ENCODE results near the gene CENPQ.
"Not testable (repeated sequence)": the region's sequence is repeated elsewhere in the genome, so short reads cannot be mapped to it uniquely, and the experiment has no call there.

The CENPQ gene, protein sequence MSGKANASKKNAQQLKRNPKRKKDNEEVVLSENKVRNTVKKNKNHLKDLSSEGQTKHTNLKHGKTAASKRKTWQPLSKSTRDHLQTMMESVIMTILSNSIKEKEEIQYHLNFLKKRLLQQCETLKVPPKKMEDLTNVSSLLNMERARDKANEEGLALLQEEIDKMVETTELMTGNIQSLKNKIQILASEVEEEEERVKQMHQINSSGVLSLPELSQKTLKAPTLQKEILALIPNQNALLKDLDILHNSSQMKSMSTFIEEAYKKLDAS

DNA sequence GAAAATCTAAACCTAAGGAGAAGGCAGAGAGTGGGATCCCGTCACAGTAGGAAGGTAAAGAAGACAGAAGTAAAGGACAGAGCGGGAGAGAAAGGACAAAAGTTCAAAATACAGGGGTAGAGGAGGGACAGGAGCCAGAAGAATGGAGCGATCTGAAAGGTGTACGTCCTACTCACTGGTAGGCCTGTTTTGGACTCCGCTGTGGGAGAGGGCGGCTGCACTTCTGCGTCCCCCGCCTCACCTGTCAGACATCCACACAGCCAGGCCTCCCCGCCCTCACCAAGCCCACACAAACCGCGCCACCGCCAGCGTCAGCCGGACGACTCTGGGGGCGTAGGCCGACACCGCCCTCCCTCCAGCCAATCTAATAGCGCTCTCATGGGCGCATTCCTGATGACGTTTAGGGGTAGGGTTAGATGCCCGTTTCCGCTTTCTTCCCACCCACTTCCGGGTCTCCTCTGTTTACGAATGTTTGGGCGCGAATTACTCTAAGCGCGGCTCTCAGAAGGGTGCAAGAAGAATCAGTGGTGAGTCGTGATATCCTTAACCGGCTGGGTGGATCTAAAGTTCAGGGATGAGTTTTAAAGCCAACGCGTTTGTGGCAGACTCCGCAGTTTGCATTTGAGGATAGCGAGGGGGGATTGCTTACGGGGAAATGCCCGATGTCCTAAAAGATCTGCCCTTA, at the start of gene CENPQ, which contains the start of gene MMUT:
Gene CENPQ (plus strand): TSS at position 444 of the 685 bp plus-strand sequence. CDS start 6,807 bp downstream, outside the sequence.
Gene MMUT (minus strand): TSS at position 327 of the 685 bp plus-strand sequence. CDS start 3,787 bp downstream, outside the sequence.
- DNase-seq, result peak; percentile 87 to 91

- DNase-seq, result no peak
Measured at GRCh38 chr6:49415358-49415757, 47.8 kb upstream of the CENPQ start.

DNA sequence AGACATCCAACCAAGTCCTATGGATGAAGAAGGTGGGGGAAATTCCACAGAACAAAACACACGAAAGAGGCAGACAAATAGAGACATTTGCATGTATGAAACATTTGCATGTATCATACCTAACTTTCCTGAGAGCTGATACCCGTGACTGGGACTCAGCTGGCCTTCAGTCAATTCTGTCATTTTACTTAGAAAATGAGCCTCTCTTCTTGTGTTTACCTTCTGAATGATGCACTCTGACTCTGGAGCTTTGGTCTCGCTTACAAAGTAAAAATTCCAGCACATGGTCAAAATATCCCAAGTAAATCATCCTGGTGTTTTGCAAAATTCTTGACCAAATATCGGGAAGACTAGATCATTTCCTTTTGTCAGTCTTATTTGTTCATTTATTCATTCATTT, 47.0 kb upstream of the CENPQ start:
- no peak for DNase-seq

DNA sequence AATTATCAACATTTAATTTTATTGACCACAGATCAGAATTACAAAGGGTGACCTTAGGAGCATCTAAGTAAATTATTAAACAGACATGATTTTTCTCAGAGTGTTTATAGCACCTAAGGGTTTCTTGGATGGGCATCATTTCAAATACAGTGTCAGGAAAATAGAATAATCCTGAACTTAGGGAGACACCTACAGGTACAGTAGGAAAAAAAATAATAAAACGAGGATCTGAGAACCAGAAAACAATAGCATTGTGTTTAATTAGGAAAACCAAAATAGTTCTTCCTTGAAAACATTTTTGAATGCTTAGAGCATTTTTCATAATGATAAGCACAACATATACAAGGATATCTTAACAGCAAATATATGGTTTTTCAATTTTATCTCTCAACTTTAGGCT, 39.4 kb upstream of the CENPQ start:
- no peak for DNase-seq

DNA sequence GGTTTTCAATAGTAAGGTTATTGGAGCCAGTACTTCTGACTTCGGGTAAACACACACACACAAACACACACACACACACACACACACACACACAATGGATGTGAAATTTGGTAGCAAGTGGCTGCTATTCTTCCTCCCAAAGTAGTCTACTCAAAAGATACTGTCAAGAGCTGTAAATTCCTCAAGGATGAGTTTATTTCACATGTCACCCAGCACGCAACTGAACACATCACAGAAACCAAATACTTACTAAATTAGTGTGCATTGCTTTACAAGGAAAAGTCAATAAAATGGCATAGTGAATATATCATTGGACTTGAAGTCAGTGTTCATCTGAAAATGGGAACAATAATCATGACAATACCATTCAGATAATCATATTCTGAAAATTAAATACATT, 33.0 kb upstream of the CENPQ start:
- no peak for DNase-seq

DNA sequence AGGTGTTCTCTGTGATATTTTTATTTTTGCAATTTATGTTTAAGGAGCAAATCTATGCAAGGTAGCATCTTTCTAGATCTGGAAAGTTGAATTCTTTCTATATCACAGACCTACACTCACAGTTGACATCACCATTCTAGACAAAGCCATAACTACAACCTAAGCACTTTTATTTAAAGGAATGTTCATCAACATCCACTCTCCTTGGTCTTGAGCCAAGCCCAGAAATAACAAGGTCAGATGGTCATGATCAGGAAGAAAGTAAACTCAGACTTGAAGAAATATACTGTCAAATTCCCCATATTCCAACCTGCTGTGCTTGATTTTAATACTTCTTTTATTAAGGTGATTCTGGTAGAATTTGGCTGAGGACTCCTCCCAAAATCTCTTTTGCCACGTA, 32.3 kb upstream of the CENPQ start:
- DNase-seq, result no peak

DNA sequence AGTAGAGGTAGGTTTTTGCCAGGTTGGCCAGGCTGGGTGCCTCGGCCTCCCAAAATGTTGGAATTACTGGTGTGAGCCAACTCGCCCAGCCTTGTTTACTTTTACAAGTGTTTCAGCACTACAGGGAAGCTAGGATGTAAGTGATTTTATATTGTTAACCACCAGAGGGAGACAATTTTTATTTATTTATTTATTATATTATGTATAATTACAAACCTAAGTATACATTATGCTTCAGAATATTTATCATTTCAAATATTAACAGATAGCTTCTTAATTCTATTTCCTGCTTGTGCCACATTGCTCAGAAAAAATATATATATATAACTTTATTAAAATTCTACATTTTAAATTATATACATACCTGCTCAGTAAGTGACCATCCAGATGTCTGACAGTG, 9.9 kb upstream of the CENPQ start:
- DNase-seq, result no peak

- no peak for DNase-seq
Measured at GRCh38 chr6:49454787-49455709, 8.1 kb upstream of the CENPQ start.

- no peak for DNase-seq
Measured at GRCh38 chr6:49457771-49458170, 5.4 kb upstream of the CENPQ start.

DNA sequence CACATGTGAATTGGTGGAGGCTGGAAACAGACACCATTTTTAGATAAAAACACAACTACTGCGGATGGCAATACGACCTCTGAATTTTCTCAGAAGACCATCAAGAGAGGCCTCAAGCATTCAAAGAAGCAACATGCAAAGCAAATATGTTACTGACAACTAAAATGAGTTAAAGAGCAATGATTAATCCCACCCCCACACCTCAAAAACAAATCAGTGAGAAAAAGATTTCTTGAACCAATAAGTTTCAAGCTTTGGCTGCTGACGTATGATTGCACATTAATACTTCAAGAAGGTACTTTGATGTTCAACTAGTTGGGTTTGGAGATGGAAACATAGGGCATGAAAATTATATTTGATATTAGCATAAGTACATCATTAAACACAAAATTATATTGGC, 1.1 kb upstream of the CENPQ start:
- DNase-seq, result no peak

- DNase-seq, result no peak
Measured at GRCh38 chr6:49462599-49462926, 607 bp upstream of the CENPQ start.

- no peak for DNase-seq
Measured at GRCh38 chr6:49463612-49463967, 420 bp downstream of the CENPQ start.

DNA sequence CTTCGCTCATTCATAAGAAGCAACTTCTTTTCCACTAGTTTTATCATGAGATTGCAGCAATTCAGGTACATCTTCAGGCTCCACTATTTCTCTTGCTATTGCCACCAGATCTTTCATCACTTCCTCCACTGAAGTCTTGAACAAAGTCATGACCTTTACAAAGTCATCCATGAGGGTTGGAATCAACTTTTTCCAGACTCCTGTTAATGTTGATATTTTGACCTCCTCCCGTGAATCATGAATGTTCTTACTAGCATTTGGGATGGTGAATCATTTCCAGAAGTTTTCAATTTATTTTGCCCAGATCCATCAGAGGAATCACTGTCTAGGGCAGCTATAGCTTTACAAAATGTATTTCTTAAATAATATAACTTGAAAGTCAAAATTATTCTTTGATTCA, 1.5 kb downstream of the CENPQ start:
- DNase-seq, result no peak

DNA sequence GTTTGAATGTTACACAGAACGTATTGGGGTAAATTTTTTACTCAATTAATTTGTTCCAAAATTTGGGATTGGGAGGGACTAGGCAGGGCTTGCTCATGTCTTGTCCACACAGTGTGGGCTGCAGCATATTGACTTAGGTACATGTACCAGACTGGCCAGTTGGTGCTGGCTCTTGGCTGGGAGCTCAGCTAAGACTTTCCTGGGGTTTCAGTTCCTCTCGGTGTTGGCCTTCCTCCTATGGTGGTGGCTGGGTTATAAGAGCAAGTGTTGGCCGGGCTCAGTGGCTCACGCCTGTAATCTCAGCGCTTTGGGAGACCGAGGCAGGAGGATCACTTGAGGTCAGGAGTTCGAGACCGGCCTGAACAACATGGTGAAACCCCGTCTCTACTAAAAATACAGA, 4.9 kb downstream of the CENPQ start:
- no peak for DNase-seq

GRCh38 chr6:49476564-49476963, 13.4 kb downstream of the CENPQ start:
- DNase-seq, result not testable (repeated sequence)

DNA sequence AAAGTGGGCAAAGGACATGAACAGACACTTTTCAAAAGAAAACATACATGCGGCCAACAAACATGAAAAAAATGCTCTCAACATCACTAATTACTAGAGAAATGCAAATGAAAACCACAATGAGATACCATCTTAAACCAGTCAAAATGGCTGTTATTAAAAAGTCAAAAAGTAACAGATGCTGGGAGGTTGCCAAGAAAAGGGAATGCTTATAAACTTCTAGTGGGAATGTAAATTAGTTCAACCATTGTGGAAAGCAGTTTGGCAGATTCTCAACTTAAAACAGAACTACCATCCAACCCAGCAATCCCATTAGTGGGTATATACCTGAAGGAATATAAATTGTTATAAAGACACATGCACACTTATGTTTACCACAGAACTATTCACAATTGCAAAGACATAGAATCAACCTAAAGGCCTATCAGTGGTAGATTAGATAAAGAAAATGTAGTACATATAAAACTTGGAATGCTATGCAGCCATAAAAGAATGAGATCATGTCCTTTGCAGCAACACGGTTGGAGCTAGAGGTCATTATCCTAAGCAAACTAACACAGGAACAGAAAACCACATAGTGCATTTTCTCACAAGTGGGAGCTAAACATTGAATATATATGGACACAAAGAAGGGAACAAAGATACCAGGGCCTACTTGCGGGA, 16.3 kb downstream of the CENPQ start:
- no peak for DNase-seq

DNA sequence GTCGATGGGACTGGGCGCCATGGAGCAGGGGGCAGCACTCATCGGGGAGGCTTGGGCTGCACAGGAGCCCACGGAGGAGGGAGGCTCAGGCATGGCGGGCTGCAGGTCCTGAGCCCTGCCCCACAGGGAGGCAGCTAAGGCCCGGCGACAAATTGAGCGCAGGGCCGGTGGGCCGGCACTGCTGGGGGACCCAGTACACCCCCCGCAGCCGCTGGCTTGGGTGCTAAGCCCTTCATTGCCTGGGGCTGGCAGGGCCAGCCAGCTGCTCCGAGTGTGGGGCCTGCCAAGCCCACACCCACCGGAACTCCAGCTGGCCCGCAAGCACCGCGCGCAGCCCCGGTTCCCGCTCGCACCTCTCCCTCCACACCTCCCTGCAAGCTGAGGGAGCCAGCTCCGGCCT, 18.7 kb downstream of the CENPQ start:
- not testable (repeated sequence) for DNase-seq

DNA sequence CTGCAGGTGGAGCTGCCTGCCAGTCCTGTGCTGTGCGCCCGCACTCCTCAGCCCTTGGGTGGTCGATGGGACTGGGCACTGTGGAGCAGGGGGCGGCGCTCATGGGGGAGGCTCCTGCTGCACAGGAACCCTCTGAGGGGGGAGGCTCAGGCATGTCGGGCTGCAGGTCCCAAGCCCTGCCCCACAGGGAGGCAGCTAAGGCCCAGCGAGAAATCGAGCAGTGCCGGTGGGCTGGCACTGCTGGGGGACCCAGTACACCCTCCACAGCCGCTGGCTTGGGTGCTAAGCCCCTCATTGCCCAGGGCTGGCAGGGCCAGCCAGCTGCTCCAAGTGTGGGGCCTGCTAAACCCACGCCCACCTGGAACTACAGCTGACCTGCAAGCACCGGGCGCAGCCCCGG, 20.2 kb downstream of the CENPQ start:
- not testable (repeated sequence) for DNase-seq

- DNase-seq, result no peak
Measured at GRCh38 chr6:49490633-49491032, 27.5 kb downstream of the CENPQ start.

GRCh38 chr6:49497304-49497703, 34.1 kb downstream of the CENPQ start:
- no peak for DNase-seq

- no peak for DNase-seq
Measured at GRCh38 chr6:49499126-49499525, 36.0 kb downstream of the CENPQ start.

GRCh38 chr6:49499623-49500022, 36.5 kb downstream of the CENPQ start, which contains the start of gene GLYATL3:
TSS of gene GLYATL3 (plus strand) at chr6:49499923. CDS start at chr6:49511991, 12,068 bp downstream.
- no peak for DNase-seq

- no peak for DNase-seq
Measured at GRCh38 chr6:49504666-49505065, 41.5 kb downstream of the CENPQ start.
